ENCODE data around the gene CTSL.
"Not testable (repeated sequence)": the region's sequence is repeated elsewhere in the genome, so short reads cannot be mapped to it uniquely, and the experiment has no call there.

The CTSL gene

GRCh38 chr9:87722393-87723088 lies 3.4 kb upstream of the CTSL start:
- DNase-seq (ENCODE audit: low read depth) = no peak

DNA sequence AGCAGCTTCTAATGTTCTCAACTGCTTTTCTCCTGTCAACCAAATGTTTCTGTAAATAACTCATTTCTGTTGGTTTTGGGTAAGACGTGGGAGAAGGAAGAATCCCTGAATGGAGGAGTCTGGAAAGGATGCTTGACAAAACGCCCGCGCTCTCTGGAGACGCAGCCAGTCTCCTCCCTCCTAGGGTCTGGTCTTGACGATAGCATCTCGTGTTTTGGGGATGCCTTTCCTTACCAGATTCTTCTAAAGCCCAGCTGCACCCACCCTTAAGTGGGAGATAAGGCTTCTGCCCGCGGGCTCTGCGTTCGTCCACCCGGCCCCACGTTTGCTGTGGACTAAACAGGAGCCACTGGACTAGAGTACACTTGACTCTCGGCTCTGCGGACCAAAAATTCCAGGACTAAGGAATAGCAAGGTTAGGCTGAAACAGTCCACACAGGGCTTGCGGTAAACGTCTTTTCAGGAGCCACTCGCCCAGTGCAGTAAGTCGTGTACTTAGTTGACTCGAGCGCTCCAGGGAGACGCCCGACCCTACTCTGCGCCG lies 491 bp upstream of the CTSL start:
- no peak for DNase-seq (ENCODE audit: low read depth)

- no peak for DNase-seq (ENCODE audit: low read depth)
Observed at GRCh38 chr9:87729246-87729645, 3.3 kb downstream of the CTSL start.

DNA sequence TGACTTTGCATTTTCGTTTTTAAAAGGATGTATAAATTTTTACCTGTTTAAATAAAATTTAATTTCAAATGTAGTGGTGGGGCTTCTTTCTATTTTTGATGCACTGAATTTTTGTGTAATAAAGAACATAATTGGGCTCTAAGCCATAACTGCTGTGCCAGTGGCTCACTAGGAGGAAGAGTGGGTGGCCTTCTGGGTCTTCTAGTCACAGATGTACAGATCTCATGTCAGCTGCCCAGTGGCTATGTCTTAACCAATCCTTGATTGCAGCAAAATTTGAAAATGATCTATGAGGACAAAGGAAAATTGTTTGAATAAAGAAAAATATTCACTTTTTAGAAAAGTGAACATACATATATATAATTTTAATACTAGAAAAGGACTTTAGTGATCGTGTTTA lies 5.4 kb downstream of the CTSL start:
- no peak for DNase-seq (ENCODE audit: low read depth)

DNA sequence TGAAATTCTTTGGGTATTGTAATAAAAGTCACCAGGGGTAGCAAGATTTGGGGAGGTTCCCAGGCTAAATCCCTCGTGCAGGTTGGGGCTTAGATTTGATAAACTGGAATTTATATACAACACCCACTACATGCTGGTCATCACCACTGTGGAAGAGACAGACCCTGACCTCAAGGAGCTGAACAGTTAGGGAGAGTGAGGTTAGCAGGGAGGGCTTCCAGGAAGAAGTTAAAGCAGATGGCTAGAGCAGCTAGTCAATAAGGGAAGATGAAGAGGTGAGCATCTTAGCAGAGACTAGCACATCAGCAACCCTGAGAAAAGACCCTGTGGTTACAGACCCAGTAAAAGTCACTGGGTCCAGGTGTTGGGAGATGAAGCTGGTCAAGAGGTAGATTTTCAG lies 6.4 kb downstream of the CTSL start:
- DNase-seq (ENCODE audit: low read depth) = no peak

DNA sequence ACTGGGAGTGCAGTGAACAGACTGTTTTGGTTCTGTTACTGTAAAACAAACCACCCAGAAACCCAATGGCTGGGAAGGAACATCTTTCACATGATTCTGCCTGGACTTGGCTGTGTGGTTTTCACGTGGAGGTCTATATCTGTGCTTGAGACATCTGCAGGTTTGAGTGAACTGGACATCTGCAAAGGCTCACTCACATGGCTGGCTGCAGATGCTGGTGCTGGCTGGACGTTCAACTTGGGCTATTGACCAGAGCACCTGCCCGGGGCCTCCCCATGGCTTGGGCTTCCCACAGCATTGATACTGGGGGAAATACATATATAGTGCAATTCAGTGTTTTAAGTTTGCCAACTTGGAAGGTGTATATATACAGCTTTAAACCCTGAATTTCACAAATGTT lies 6.8 kb downstream of the CTSL start:
- no peak for DNase-seq (ENCODE audit: low read depth)

- no peak for DNase-seq (ENCODE audit: low read depth)
Observed at GRCh38 chr9:87733273-87734052, 7.5 kb downstream of the CTSL start.

GRCh38 chr9:87734106-87734505 lies 8.2 kb downstream of the CTSL start:
- DNase-seq (ENCODE audit: low read depth) = no peak

DNA sequence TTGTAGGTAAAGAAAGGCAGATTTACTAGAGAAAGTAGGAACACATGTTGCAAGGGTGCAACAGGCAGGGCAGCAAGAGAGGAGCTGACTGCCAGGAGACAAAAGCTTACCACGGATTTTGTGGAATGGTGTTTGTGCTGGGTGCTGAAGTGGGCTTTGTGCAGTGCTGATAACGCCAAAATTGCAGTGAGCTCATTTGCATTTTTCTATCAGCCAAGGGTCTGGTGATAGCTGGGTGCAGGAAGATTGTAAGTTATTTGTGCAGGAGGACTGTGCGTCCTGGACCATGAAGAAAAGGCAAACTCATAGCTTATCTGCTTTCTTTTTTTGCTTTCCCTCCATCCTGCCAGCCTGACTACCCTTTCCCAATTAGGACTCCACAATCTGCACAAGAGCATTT lies 13.6 kb downstream of the CTSL start:
- no peak for DNase-seq (ENCODE audit: low read depth)

DNA sequence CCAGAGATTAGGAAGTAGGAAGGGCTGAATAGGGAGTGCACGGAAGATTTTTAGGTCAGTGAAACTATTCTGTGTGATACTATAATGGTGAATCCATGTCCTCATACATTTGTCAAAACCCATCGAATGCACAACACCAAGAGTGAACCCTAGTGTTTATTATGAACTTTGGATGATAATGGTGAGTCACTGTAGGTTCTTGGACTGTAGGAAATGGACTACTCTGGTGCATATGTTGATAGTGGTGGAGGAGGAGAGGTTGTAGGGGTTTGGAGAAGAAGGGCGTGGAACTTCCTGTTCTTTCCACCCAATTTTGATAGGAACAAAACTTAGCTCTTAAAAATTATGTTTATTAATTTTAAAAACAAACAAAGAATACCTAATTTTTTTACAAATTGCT lies 14.3 kb downstream of the CTSL start:
- no peak for DNase-seq (ENCODE audit: low read depth)

DNA sequence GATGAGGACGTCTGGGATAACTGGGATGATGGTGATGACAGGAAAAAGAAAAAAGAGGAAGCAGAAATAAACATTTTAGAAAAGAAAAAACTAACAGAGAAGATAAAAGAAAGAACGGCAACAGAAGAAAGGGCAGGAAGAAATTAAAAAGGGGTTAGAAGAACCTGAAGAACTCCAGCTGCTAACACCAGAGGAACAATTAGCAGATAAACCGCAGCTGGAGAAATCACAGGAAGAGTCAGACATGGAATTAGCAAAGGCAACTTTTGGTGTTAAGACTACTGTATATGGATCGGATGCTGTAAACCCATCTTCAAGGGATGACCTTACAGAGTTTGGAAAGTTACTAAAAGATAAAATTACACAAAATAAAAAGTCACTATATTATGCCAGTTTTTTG lies 15.4 kb downstream of the CTSL start:
- no peak for DNase-seq (ENCODE audit: low read depth)

GRCh38 chr9:87741891-87742290 lies 16.0 kb downstream of the CTSL start:
- DNase-seq (ENCODE audit: low read depth) = no peak

DNA sequence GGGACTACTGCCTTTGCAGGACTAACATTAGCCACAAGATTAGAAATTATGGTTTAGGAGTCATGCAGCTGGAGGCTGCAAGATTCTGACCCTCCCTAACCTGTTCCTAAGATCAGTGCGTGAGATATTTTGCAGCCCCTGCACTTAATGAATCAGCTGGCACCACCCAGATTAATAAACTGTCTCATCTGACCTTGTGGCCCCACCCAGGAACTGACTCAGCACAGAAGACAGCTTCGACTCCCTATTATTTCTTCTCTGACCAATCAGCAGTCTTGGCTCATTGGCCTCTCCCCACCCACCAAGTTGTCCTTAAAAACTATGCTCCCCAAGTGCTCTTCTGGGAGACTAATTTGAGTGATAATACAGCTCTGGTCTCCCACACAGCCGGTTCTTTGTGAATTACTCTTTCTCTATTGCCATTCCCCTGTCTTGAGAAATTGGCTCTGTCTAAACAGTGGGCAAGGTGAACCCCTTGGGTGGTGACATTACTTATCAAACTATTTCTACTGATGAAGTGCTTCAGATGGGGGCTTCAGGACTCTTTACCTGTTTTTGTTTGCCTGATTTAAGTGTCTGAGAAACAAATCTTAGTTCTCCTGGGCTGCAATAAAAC lies 17.0 kb downstream of the CTSL start:
- no peak for DNase-seq (ENCODE audit: low read depth)

- DNase-seq (ENCODE audit: low read depth) = not testable (repeated sequence)
Observed at GRCh38 chr9:87744247-87744646, 18.3 kb downstream of the CTSL start.

DNA sequence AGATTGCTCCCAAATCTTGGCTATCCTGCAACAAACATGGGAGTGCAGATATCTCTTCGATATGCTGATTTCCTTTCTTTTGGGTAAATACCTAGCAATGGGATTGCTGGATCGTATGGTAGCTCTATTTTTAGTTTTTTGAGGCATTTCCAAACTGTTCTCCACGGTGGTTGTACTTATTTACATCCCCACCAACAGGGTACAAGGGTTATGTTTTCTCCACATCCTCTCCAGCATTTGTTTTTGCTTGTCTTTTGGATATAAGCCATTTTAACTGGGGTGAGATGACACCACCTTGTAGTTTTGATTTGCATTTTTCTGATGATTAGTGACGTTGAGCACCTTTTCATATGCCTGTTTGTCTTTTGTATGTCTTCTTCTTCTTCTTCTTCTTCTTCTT lies 20.3 kb downstream of the CTSL start:
- no peak for DNase-seq (ENCODE audit: low read depth)

- no peak for DNase-seq (ENCODE audit: low read depth)
Observed at GRCh38 chr9:87748881-87749280, 23.0 kb downstream of the CTSL start.

- DNase-seq (ENCODE audit: low read depth) = no peak
Observed at GRCh38 chr9:87749335-87750035, 23.6 kb downstream of the CTSL start.

GRCh38 chr9:87750726-87751125 lies 24.8 kb downstream of the CTSL start:
- DNase-seq (ENCODE audit: low read depth) = no peak

DNA sequence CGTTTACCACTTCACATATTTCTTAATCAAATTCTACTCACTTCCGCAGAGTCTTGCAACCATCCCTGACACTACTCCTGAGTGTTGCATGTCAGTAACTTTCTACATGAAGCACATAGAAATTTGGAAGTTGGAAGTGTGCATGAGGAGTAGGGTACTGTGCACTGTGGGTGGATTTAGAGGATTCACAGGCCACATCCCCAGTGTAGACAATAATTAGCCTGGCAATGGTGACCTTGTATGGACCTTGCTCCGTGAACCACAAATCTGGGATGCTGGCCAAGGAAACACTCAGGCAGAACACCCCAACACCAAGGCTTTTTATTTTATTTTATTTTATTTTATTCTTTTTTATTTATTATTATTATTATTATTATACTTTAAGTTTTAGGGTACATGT lies 25.5 kb downstream of the CTSL start:
- no peak for DNase-seq (ENCODE audit: low read depth)

DNA sequence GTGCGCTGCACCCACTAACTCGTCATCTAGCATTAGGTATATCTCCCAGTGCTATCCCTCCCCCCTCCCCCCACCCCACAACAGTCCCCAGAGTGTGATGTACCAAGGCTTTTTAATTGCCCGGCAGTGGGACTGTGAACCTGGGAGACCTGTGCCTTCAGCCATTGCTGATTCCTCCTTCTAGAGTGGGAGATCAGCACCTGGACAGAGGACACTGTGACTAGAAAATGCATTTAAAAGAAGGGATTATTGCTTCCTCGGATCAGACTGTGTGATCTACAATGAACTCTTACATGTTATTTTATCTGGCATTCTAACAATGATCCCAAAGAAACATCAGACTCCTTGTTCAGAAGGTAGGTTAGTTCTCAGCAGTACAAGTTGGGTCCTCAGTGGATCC lies 25.9 kb downstream of the CTSL start:
- DNase-seq (ENCODE audit: low read depth) = no peak

DNA sequence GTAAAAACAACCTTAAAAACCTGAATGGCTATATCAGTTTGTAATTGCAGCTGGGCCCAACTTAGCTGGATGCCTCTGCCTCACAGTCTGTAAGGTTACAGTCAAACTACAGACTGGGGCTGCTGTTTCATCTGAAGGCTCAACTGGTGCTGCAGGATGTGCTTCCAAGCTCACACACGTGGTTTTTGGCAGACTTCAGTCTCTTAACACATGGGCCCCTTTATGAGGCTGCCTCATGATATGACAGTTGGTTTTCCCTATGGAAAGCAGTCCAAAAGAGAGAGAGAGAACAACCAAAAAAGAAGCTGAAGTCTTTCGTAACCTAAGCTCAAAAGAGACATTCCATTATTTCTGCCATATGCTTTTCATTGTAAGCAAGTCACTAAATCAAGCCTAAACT lies 27.4 kb downstream of the CTSL start:
- no peak for DNase-seq (ENCODE audit: low read depth)

DNA sequence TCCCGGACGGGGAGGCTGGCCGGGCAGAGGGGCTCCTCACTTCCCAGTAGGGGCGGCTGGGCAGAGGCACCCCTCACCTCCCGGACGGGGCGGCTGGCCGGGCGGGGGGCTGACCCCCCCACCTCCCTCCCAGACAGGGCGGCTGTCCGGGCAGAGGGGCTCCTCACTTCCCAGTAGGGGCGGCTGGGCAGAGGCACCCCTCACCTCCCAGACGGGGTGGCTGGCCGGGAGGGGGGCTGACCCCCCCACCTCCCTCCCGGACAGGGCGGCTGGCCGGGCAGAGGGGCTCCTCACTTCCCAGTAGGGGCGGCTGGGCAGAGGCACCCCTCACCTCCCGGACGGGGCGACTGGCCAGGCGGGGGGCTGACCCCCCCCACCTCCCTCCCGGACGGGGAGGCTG lies 32.4 kb downstream of the CTSL start:
- not testable (repeated sequence) for DNase-seq (ENCODE audit: low read depth)
